ENCODE measurements around the gene UBE2O.

GRCh38 chr17:76378548-76379274 is 74.2 kb downstream of the UBE2O start:
- TF ChIP-seq CTCF (IDR thresholded peaks at IDR 0.05; ENCODE audit: extremely low read depth in 1 of 2, insufficient read depth in 1 of 2, low read depth in 1 of 2, low read length in 2 of 2) (no peak), POLR2AphosphoS5 (IDR thresholded peaks at IDR 0.05; ENCODE audit: insufficient read depth, low read depth, low read length) (no peak), POLR2A (IDR thresholded peaks at IDR 0.05; ENCODE audit: low read depth, low read length) (no peak), MAX (IDR thresholded peaks at IDR 0.05; ENCODE audit: insufficient read depth, insufficient read length) (no peak), EZH2 (IDR thresholded peaks at IDR 0.05; ENCODE audit: borderline replicate concordance, low read depth, low read length, severe bottlenecking) (no peak), JUN (IDR thresholded peaks at IDR 0.05; ENCODE audit: borderline replicate concordance, insufficient read depth, insufficient read length, low read depth) (no peak), GATA2 (IDR thresholded peaks at IDR 0.05; ENCODE audit: insufficient read depth, insufficient read length, low read depth, low read length) (peak; percentile 63), FOS (IDR thresholded peaks at IDR 0.05; ENCODE audit: borderline replicate concordance, insufficient read depth, low read length) (no peak)
